Cardiac fibroblast (primary cell): Measurements from ENCODE around the gene WWC2.

Experiments
- DNase-seq, 2 donors: peaks; one replicate each; pipeline versions ENCODE4 v3.0.0 to v3.0.0-alpha.2; 2010; ENCODE audit warnings: low read depth in 2 of 2
- H3K4me3 ChIP-seq, 2 donors: replicated peaks in 1 of 2; 1 replicate in 1 of 2; 2 replicates in 1 of 2; pipeline ENCODE4 v1.5.1; 2011; ENCODE audit warnings: low read depth in 2 of 2, low read length in 2 of 2, mild to moderate bottlenecking in 2 of 2, moderate library complexity in 1 of 2
- CTCF ChIP-seq: IDR thresholded peaks from one replicate; pipeline ENCODE4 v1.5.1; 2011; ENCODE audit warnings: low read depth, mild to moderate bottlenecking, low read length, inconsistent platforms

WWC2 gene

DNA sequence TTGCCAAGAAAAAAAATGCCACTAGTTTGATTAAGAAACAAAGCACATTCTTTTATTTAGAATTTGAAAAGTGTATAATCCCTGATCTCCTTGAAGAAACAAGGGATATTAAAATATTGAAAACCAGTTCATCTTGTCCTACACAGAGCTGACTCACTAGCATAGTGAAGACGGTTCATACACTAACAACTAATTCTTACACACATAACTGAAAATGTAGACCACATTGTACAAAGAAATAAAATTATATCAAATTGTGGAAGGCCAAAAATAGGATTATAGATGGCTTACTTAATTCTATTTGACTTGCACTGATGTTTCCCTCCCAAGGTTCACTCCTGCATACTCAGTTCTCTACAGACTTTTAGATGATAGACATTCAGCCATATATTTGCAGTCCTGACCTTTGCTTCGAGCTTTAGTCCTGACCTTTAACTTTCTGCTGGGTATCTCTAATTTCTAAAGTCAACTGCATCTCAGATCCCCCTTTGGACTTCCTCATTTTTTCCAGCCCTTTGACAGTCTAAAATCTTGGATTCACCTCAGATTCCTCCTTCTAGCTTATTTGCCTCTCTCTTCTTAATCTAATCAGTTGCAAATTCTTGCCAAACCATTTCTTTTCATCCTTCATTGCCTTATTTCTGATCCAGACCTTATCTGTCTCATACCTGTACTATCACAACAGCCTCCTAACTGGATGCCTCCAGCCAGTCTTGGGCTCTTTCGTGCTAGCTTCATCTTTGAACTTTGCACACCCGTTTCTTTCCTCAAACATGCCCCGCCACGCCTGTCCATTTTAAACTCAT, 4.5 kb upstream of the WWC2 start:
- H3K4me3 ChIP-seq = no peak overlapping the region
- no peak for DNase-seq
- TF ChIP-seq CTCF = no peak

DNA sequence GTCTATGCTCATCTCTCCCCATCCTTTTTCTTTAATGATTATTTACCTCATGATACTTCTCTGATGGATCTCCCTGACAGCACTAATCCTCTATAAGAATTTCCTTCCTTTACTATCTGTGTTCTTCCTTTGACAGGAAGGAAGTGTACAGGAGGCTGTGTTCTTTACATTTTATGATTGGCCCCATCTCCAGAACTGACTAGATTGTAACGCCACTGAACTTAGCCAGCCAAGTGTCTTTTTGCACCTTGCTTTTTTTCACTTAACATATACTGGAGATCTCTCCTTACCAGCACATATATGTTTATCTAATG, 3.9 kb upstream of the WWC2 start:
- TF ChIP-seq CTCF = no peak
- no peak overlapping the region for H3K4me3 ChIP-seq
- no peak for DNase-seq

- no peak for TF ChIP-seq CTCF
- H3K4me3 ChIP-seq = no peak overlapping the region
- DNase-seq = no peak
Observed at GRCh38 chr4:183096276-183096965, 2.6 kb upstream of the WWC2 start.

GRCh38 chr4:183097231-183098018, 1.6 kb upstream of the WWC2 start:
- no peak for TF ChIP-seq CTCF
- peak overlapping the region; percentile 63 to 87 for H3K4me3 ChIP-seq
- DNase-seq = no peak

- no peak for TF ChIP-seq CTCF
Observed at GRCh38 chr4:183098019-183098722, 886 bp upstream of the WWC2 start.

DNA sequence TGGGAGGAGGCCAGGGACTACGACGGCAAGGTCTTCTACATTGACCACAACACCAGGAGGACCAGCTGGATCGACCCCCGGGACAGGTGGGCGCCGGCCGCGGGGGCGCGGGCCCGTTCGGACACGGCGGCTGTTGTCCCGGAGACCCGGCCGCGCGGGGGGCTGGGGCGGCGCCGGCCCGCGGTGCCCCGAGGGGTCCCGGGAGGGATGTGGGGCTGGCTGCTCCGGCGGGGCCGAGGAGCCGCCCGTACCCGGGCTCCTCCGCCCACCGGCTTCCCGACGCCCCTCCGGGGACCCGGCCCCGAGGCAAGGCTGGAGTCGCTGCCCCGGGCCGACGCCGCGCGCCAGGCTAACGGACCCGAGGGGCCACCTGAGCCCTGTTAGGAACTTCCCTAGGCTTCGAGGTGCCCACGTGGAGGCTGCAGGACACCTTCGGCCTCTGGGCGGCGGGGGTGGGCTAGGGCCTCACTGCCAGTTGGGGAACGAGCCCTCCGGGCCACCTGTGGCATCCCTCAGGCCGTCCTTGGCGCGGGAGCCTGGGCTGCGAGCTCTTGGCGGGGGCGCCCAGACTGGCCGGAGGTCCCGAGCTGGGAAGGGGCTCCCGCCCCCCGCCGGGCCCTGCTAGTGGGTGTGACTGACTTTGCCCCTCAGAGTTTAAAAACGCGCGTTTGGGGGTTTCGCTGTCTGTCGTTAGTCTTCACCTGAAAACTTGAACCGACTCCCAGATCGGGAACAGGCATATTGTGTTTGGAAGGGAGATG, 660 bp downstream of the WWC2 start:
- peak overlapping the region; percentile 87 to 92 for H3K4me3 ChIP-seq
- DNase-seq = peak in 1 of 2 donors; percentile 29
- TF ChIP-seq CTCF = peak; percentile 15

More at GRCh38 chr4:183098019-183098722, 886 bp upstream of the WWC2 start:
- H3K4me3 ChIP-seq = peak overlapping the region; percentile 63 to 87
- DNase-seq = peak; percentile 70 to 71
